Pericardium fibroblast (primary cell): ENCODE results near the gene ODAM. TPM values are rescaled to one million over a fixed set of nuclear protein-coding genes. Genes with fewer than 3 reads are reported as not detected.

ENCODE experiments used
- total RNA-seq: library from RNA; depleted of rRNA; stranded (reverse); fragments of >200 nt; gene quantifications from 2 replicates; pipeline ENCODE4 v1.2.3, GENCODE V29; 2015

ODAM gene, protein sequence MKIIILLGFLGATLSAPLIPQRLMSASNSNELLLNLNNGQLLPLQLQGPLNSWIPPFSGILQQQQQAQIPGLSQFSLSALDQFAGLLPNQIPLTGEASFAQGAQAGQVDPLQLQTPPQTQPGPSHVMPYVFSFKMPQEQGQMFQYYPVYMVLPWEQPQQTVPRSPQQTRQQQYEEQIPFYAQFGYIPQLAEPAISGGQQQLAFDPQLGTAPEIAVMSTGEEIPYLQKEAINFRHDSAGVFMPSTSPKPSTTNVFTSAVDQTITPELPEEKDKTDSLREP
- not detected in 2 replicates for total RNA-seq

DNA sequence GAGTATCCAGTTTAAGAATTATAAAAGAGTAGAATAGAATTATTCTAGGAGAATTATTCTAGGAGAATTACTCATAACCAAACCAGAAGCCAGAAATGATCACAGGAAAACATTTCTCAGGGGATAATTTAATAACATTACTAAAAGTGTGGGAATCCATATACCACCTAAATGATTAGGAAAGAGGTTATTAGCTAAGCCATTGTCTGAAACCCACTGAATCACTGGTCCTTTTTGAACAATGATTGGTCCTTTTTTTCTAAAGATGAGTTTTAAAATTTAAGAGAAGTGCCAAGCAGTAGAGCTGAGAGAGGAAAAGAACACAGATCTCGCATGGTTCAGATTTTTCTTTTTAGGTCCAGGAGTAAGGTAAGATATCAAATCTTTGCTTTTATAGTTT is at the start of gene ODAM:
Gene ODAM (plus strand): TSS at position 301 of the 400 bp plus-strand sequence. CDS start 819 bp downstream, outside the sequence.

GRCh38 chr4:70153937-70154336 is 41.6 kb upstream of the ODAM start, which contains the start of gene PRR27:
PRR27 (plus strand) TSS chr4:70154237; CDS start chr4:70154376, 139 bp downstream.

DNA sequence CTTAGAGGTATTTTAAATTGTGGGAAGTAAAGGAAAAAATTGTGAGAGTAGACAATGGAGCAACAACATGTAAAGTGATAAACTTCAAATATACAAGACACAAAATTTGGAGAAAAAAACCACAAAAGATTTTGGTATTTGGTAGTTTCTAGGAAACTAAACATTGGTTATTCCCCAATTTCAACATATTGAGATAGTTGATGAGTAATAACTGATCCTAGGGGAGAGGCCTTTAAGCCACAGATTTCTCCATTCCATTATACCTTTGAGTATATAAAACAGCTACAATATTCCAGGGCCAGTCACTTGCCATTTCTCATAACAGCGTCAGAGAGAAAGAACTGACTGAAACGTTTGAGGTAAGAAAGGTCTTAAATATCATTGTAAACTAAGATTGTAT is 30.3 kb downstream of the ODAM start, which contains the start of gene FDCSP:
Gene FDCSP (plus strand): TSS at position 301 of the 400 bp plus-strand sequence. CDS start 5,071 bp downstream, outside the sequence.

GRCh38 chr4:70242297-70242696 is 46.8 kb downstream of the ODAM start, which contains the start of gene CSN3:
CSN3 (plus strand) TSS chr4:70242597; CDS start chr4:70244820, 2,223 bp downstream.

Other genes starting within 250 kb of the ODAM start
- gene CSN2, start 230.0 kb upstream of the ODAM start, total RNA-seq = not detected in 2 replicates
- gene STATH, start 199.8 kb upstream of the ODAM start, total RNA-seq = not detected in 2 replicates
- gene HTN3, start 167.3 kb upstream of the ODAM start, total RNA-seq = not detected in 2 replicates
- not detected in 2 replicates for gene HTN1, start 145.3 kb upstream of the ODAM start, total RNA-seq
- not detected in 2 replicates for gene PRR27, start 41.5 kb upstream of the ODAM start, total RNA-seq
- not detected in 2 replicates for gene FDCSP, start 30.4 kb downstream of the ODAM start, total RNA-seq
- not detected in 2 replicates for gene CSN3, start 46.9 kb downstream of the ODAM start, total RNA-seq
- gene CABS1, start 139.3 kb downstream of the ODAM start, total RNA-seq = not detected in 2 replicates
- not detected in 2 replicates for gene SMR3A, start 165.0 kb downstream of the ODAM start, total RNA-seq
- gene SMR3B, start 187.4 kb downstream of the ODAM start, total RNA-seq = not detected in 2 replicates
- gene OPRPN, start 202.2 kb downstream of the ODAM start, total RNA-seq = not detected in 2 replicates